NK-92 (cell line): ENCODE results near the gene RBPMS2.
A peak's percentile ranks its signal among the peaks of the same experiment; 100 is the strongest.

Experiments used
- DNase-seq: peaks from one replicate; lab custom pipeline; 2025; ENCODE audit not compliant: unreplicated experiment; lab: John Stamatoyannopoulos, UW

Gene RBPMS2

DNA sequence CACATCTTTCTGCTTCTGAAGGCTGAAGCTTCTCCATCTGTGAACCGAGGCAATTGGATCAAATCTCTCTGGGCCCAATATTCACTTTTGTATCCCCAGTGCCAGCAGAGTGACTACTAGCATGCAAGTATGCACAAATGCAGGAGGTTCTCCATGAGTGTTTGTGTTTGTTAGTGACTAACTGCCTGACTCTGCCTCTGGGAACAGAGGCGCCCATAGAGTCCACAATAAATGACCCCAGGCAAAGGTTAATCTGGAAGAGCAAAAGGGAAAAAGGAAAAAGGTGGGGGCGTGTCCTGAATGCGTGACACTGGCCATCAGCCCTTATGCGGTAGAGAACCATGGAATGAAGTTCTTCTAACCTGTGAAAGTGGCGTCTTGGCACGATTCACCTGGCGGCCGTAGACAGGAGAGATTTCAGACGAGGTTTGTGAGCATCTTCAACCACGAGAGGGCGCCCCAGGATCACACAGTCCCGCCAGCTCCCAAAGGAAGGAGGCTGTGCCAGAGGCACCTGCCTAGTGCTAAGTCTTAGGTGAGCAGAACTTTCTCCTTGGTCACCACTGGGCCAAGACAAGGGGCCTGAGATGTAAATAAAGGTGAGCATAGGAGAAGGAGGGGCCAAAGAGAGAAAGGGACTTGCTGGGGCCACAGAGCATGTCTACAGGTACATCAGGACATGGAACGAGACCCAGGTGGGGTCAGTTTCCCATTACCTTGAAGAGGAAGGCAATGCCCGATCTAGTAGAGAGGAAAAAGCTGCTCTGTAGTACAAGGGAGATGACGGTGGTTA is 44.2 kb downstream of the RBPMS2 start:
- DNase-seq = no peak

DNA sequence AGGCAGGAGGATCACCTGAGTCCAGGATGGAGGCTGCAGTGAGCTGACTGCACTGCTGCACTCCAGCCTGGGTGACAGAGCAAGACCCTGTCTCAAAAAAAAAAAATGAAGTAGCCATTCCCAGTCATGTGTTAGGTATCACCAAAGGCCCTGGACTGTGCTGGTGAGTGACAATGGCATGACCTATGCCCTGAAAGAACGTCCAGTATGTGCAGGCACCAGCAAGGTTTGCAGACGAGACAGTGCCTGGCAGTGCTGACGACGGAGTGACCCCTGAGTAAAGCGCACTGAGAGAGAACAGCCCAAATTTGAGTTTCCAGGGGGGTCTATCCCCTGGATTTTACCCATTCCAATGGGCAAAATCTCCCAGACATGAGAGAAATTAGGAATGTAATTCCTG is 45.2 kb downstream of the RBPMS2 start:
- no peak for DNase-seq

DNA sequence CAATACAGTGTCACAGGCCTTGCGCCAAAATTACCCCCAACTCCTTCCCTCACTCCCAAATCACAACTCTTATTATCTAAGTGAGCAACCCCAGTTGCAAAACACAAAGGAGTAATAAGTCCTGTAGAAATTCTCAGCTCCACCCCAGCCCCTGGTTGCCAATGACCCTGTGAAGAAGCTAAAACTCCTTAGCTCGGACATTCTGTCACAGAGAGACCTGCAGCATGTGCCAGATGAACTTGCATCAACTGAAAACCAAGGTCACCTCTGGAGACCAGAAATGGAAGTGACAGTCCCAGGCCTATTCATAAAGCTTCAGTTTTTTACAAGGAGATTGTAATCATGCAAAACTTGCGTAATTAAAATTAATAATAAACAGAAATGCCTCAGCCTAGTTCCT is 55.2 kb downstream of the RBPMS2 start:
- no peak for DNase-seq

DNA sequence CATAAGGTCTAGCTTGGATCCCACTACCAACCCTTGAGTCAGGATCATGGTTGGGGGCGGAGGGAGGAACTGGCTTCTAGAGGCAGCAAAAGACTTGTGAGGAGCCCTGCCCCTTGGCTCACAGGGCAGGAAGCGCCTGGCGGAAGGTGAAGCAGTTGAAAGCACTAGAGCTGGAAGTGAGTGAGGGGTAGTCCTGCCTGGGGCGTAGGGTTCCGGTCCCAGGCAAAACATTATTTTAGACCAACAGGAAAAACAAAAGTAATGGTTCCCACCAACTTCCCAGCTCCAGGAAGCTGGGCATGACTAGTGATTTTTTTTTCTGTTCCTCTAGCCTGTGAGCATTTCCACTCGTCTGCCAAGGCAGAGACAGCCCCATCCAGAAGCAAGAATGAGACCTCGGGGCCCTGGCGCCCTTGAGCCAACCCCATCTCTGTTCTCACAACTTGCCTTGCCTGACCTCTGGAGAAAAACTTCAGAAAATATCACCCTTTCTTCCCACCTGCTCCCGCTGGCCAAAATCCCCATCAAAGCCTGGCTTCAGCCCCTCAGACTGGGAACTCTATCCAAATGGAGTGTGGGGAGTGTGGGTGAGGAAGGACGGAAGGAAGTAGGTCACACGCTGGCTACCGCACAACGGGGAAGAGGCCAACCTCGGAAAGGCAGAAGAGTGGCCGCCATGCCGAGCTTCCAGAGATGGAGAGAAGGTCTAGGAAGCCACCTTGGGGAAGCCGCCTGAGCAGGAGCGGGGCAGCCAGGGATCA is 57.5 kb downstream of the RBPMS2 start:
- DNase-seq = no peak

DNA sequence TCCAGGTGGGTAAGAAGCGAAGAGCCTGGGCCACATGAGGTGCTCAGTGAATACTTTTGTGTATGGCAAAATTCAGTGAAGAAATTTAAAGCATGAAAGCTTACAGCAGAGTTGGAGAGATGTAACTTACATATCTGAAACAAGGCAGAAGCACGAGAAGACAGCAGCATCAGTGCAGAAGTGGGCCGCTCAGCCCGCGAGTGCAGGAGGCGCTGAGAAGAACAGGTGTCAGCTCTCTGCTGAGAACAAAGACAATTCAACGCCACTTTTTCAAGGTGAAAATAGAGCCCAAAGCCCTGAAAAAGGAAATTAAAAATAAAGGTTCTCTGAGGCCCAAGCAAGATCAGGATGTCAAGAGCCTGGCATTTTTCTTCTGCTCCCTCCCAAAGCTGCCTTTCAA is 58.3 kb downstream of the RBPMS2 start:
- DNase-seq = no peak

DNA sequence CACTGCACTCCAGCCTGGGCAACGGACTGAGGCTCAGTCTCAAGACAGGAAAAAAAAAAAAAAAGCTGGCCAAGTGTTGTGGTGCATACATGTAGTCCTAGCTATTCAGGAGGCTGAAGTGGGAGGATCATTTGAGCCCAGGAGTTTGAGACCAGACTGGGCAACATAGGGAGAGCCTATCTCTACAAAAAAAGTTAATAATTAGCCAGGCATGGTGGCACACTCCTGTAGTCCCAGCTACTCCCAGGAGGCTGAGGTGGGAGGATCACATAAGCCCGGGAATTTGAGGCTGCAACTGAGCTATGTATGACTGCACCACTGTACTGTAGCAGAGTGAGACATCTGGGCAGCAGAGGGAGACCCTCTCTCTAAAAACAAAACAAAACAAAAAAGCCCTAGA is 58.9 kb downstream of the RBPMS2 start:
- no peak for DNase-seq

DNA sequence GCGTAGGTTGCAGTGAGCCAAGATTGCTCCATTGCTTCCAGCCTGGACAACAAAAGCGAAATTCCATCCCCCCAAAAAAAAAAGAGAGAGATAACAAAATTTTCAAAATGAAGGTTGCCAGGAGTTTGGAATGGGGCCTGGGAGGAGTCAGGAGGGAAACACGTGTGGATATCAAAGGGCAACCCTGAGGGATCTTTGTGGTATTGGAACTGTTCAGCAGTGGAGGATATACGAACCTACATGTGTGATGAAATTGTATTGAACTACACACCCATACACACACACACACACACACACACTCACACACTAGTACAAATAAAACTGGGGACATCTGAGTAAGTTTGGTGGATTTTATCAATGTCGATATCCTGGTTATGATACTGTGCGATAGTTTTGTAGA is 61.8 kb downstream of the RBPMS2 start:
- no peak for DNase-seq

DNA sequence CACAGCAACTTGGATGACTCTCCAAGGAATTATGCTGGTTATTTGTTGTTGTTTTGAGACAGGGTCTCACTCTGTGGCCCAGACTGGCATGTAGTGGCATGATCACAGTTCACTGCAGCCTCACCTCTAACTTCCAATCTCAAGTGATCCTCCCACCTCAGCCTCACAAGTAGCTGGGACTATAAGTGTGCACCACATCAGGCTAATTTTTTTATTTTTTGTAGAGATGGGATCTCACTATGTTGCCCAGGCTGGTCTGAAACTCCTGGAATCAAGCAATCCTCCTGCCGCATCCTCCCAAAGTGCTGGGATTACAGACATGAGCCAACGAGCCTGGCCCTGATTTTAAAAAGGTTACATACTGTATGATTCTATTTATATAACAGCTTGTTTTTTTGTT is 63.0 kb downstream of the RBPMS2 start:
- DNase-seq = no peak

DNA sequence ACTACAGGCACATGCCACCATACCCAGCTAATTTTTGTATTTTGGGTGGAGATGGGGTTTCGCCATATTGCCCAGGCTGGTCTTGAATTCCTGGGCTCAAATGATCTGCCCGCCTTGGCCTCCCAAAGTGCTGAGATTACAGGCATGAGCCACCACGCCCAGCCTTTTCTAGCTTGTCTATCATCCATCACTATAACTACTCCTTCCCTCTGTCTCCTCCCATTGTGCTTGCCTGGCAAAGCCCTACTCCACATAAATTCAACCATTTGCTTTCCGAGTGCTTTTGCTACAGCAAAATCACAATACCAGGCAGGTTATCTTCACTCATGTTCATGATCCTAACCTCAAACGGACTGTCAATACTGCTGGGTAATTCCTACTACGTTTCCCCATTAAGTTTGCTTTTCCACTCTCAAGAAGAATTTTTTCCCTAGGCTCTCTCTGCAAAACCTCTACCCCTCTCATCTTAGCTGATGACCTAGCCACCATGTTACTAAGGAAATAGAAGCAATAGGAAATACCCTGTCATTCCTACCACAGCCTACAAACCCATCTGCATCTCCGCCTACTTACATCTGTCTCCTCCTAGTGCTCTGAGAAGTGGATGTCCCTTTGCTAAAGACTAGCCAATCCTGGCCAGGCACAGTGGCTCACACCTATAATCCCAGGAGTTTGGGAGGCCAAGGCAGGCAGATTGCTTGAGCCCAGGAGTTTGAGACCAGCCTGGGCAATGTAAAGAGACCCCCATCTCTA is 64.5 kb downstream of the RBPMS2 start:
- DNase-seq = no peak

DNA sequence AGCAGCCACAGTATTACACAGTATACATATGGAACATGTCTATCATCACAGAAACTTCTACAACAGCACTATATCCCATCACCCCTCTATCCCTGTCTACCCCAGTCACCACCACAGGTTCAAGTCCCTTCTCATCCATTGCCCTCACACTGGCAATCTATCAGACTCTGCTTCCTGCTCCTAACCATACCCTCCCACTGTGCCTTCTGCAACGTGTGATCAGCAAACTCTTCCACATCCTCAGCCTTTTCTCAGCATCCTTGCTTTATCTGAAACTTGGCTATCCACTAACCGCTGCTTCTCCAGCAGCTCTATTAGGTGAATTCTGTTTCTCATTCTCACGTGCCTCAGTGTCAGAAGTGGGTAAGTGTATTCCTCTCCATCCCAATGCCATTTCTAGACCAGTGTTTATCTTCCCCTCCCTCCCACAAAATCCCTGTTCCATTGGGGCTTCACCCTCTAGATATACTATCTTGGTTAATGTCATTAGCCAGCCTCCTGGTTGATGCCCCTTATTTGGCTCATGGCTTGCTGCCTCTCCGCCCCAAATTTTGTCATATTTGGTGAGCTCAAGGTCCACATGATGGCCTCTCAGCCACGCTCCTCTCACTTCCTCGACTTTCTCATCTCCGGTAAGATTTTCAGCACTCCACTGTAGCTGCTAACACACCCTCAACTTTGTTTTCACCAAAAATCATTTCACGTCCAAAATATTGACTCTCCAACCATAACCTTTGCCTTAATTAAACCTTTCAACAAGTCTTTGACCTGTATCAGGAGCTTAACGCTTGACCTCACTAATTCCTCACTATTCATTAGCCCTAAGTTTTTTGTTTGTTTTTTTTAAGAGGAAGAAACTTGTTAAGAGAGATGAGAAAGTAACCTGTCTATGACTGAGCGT is 69.1 kb downstream of the RBPMS2 start:
- DNase-seq = no peak

DNA sequence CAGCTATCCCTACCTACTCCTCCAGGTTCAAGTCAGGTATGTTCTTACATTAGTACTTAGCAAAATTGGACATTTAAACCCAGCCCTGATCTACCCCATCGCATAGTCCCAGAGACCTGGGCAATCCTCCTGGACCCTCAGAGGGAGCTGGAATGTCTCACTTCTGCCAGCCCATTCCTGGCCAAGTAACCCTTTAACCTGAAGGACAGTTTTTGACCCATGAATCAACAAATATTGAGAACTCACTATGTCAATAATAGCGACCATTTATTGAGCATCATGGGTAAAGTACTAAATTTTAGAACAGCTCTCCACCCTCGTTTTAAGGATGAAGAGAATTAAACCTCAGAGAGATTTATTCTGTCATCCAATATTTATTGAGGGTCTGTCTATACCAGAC is 70.4 kb downstream of the RBPMS2 start:
- no peak for DNase-seq

DNA sequence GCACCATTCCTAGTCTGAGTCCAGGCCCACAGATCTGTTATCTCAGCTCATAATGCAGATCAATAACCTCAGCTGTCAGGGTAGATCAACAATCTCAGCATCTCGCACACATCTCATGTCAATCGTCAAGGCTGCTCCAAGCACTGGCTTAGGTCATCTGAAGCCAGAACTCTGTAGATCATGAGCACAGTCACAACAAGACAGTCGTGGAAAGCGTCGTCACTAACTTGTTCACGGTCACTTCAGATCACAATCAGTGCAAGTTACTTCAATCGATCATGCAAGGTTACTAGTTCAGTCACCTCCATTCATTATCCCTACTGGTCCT is 71.8 kb downstream of the RBPMS2 start:
- no peak for DNase-seq

DNA sequence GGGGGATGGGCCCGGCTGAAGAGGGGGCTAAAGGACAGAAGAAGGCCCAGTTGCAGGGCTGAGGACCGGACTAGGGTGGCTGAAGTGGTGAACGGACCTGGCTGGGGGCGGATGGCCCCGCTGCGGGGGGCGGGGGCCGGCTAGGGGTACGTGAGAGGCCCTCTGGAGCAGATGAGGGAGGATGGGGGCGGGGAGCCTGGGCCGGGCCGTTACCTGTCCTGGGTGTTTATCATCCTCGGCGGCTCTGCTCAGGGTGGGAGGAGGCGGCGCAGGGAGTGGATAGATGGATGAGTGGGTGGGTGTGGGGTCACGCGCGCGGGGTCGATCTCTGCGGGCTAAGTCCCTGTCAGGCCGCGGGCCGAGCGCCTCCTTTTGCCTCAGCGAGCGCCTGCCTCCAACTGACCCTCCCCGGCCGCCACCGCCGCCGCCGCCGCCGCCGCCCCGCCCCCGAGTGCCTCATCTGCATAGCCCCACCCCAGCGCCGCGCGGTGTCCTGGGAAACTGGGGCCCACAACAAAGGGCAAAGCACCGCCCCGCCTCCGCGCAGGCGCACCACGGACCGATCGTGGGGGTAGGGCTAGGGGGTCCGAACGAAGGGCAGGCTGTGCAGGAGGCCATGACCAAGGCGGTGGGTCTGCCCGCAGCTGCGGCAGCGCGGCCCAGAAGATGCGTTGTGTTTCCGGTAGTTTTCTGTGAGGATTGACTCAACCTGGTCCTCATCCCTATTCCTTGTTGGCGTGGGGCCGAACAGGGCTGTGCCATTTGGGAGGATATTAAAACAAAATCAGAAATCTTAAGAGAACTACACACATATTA is 72.4 kb downstream of the RBPMS2 start:
- DNase-seq = peak; percentile 57

DNA sequence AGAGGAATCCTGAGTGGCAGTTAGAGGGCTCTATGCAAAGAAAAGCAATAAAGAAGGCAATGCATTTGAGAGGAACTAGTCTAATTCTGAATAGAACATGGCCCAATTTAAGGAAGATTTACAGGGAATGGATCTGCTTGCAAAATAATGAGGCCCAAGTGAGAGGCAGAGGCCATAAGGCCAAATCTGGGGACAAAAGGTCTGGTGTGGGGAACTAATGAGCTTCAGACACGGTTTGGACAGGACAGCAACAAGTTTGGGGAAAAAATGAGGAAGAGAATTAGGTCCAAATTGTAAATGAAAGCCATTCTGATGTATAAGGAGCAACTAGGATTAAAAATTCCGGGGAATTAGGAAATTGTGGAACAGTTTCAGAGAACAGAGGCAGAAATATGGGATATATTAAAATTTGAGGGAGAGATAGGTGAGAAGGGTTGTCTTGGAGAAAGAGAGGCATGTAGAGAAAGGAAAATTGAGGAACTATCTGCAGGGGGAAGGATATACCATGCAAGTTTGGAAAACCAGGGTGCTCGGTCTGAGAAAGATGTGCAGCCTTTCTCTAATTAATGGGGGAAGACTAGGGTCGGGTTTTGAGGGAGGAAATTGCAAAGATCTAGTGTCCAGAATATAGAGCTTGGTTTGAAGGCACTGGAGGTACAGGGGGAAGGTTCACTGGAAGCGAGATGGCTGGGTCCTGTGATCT is 73.8 kb downstream of the RBPMS2 start:
- DNase-seq = no peak

DNA sequence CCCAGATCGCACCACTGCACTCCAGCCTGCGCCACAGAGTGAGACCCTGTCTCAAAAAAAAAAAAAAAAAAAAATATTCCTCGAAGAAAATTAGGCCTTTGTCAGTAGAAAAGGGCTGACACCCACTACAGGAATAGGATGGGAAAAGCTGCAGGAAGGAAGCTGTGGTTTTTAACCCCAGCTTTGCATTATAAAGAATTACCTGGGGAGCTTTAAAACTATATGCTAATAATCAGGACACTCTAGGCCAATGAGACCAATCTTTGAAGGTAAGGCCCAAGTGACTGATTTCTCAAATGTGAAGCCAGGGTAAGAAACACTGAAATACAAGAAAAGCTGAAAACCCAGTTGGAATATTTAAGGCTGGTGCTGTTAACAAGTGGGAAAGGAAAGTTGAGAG is 74.3 kb downstream of the RBPMS2 start:
- DNase-seq = no peak

DNA sequence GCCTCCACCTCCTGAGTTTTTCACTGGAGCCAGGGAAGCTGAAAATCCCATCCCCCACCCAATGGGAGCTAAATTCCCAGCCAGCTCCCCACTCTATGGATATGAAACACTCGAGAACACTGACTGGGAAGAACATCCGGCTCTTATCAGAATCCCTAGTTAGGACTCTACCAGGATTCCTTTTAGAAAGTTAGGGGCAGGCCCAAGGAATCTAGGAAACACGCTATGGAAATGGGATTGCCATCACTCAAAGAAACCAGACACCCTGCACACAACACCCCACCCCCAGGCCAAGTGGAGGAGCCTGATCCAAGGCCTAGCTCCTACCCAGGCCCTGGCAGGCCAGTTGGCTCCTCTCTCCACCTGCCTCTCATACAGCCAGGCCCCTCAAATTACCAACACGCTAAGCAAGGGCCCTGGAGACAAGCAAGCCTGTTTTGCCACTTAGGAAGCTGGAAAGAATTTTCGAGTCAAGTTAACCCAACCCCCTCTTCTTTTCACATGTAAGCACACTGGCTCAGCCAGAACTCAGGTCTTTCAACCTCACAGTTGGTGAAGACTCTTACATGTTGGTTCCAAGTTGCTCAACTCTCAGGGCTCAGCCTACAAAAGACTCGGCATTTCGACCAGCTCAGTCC is 75.5 kb downstream of the RBPMS2 start:
- no peak for DNase-seq

DNA sequence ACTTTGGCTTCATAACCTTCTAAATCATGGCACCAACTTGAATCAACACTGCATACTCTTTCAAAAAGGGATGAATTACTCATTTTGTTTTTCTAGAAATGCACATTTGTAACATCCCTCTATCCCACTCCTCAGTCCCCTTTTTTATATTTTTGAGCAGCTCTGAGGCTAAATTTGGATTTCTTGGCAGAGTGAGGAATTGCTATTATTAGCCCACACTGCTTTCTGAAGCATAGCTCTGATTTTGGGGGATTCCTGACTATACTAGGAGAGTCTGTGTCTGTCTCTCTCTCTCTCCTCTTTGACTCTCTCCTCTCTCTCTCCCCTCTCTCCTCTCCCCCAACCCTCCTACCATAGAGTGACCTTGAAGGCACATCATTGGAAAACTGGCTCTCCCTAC is 76.6 kb downstream of the RBPMS2 start:
- no peak for DNase-seq

DNA sequence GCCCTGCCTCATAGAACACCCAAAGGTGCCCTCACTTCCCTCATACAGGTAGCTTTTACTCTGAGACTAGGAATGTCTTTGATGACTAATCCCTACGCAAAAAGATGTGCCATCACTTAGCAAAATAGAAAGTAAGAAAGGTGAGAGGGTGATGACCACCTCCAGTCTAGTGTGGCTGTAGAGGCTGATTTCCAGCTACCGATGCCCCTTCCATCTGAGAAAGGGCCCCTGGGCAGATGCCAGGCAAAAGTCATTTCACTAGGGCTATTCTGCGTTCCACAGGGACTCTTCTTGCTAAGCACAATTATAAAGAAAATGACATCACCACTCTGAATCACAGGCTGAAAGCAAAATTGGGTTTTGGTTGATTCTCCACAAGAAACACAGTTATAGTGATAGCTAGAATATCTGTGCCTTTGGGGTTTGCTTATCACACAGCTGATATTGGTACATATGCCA is 77.4 kb downstream of the RBPMS2 start:
- no peak for DNase-seq

DNA sequence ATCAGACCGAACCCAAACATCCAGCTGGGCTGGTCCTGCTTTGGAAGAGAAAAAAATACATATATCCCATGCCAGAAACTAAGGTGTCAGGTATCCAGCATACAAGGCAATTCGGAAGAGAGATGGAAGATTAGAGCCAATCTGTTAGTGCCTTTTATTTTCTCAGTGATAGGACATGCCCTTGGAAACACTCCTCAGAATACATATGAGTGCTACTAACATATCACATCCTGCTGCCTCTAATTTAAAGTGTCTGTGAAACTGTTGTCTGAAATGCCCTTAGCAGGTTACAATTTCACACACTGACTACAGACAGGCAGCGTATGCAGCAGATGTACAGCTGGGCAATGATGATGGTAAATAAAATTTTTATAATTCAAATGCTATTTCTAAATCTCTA is 78.9 kb downstream of the RBPMS2 start:
- DNase-seq = no peak
